GM18505 (cell line): Measurements from ENCODE around the gene COL6A2.
"Not testable (repeated sequence)": the region's sequence is repeated elsewhere in the genome, so short reads cannot be mapped to it uniquely, and the experiment has no call there.

Source experiments
- ATAC-seq: cut with Tn5 transposase; IDR thresholded peaks from one replicate; pipeline ENCODE4 v1.9.1; 2021; ENCODE audit not compliant: unreplicated experiment
- POLR2A ChIP-seq: IDR thresholded peaks from 4 replicates; pipeline ENCODE4 v1.6.1; 2011; ENCODE audit warnings: borderline replicate concordance; ENCODE audit not compliant: insufficient read depth, insufficient read length; ENCODE audit errors: extremely low read depth

COL6A2 gene

GRCh38 chr21:46098303-46099141 lies 610 bp downstream of the COL6A2 start:
- TF ChIP-seq POLR2A: no peak
- ATAC-seq: no peak

- TF ChIP-seq POLR2A: no peak
- ATAC-seq: no peak
Observed at GRCh38 chr21:46099476-46099875, 1.6 kb downstream of the COL6A2 start.

GRCh38 chr21:46100020-46100419 lies 2.1 kb downstream of the COL6A2 start:
- no peak for ATAC-seq

DNA sequence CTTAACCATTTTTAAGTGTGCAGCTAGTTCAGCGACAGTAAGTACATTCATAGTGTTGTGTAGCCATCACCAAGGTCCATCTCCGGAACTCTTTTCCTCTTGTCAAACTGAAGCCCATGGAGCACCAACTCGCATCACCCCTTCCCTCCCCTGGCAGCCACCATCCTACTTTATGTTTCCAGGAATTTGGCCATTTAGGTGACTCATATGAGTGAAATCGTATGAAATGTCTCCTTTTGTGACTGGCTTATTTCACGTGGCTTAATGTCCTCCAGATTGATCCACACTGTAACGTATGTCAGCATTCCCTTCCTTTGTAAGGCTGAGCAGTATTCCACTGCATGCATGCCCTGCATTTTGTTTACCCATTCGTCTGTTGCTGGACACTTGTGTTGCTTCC lies 2.5 kb downstream of the COL6A2 start:
- TF ChIP-seq POLR2A: no peak

More at GRCh38 chr21:46100020-46100419, 2.1 kb downstream of the COL6A2 start:
- no peak for TF ChIP-seq POLR2A

DNA sequence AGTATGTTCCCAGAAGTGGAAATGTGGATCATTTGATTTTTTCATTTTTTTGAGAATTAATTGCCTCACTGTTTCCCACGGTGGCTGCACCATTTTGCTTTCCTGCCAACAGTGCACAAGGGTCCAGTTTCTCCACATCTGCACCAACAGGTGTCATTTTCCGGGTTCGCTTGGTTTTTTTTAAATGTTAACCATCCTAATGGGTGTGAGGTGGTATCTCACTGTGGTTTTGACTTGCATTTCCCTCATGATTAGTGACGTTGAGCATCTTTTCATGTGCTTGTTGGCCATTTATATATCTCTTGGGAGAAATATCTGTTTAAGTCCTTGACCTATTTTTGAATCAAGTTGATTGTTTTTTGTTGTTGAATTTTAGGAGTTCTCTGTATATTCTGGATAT lies 3.0 kb downstream of the COL6A2 start:
- ATAC-seq: no peak
- no peak for TF ChIP-seq POLR2A

More for the DNA sequence above, 2.5 kb downstream of the COL6A2 start:
- no peak for ATAC-seq

GRCh38 chr21:46104104-46104503 lies 6.2 kb downstream of the COL6A2 start:
- TF ChIP-seq POLR2A: no peak
- ATAC-seq: no peak

DNA sequence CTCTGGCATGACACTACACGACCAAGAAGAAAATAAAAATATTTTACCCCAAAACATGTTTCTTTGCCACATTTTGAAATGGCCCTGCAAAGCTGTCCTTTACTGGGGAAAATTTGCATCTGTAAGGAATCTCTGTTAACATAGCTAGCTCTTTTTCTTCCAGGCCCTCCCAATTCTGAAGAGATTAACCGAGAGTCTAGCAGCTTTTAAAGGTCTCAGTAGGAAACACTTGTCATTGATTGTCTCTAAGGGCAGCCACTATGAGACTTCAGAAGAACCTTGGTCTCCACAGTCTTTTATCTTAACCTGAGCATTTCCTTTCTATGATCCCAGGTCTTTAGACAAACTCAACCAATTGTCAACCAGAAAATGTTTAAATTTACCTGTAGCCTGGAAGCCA lies 9.5 kb downstream of the COL6A2 start:
- ATAC-seq: not testable (repeated sequence)

GRCh38 chr21:46108827-46109312 lies 11.0 kb downstream of the COL6A2 start:
- no peak for ATAC-seq
- no peak for TF ChIP-seq POLR2A

GRCh38 chr21:46109313-46110221 lies 11.7 kb downstream of the COL6A2 start:
- no peak for ATAC-seq
- no peak for TF ChIP-seq POLR2A

DNA sequence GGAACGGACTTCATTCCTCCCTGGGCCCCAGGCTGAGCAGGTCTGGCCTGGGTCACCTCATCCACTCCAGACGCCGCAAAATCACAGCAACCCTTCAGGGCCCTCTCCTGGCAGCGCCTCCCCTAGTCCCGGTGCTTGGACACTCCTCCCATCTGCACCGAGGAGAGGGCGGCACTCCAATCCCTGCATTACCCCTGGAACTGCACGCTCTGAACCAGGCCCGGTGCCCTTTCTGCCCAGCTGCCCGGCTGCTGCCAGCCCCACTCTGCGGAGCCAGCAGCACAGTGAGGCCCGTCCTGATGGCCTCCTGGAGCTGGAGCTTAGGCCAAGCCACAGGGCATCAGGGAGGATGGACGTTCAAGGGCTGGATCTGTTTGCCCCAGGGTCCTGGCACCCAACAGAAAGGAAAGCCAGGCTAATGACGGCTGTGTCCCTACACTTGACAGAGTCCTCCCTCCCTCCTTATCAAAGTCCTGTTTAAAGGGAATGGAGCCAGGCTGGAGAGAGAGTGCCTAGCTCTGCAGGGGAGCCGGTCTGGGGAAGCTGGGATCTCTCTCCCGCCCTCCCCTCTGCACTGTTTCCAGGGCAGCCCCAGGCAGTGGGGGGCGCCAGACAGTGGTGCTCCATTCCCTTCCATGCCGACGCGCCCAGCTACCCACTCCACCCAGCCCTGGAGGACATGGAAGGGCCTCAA lies 12.7 kb downstream of the COL6A2 start:
- TF ChIP-seq POLR2A: no peak
- ATAC-seq: no peak

DNA sequence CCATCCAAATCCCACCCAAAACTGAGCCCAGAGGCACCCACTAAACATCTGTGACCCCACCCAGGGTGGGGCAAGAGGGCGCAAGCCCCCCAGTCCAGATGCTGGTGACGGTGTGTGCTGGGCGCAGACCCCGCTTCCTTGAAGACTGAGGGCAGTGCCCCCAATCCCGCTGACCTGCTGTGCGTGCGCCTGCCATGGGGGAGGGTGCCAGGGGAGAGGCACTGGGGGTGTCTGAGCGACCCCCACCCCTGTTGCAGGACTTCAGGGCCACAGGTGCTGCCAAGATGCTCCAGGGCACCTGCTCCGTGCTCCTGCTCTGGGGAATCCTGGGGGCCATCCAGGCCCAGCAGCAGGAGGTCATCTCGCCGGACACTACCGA lies 13.3 kb downstream of the COL6A2 start:
- no peak for TF ChIP-seq POLR2A
- ATAC-seq: no peak

DNA sequence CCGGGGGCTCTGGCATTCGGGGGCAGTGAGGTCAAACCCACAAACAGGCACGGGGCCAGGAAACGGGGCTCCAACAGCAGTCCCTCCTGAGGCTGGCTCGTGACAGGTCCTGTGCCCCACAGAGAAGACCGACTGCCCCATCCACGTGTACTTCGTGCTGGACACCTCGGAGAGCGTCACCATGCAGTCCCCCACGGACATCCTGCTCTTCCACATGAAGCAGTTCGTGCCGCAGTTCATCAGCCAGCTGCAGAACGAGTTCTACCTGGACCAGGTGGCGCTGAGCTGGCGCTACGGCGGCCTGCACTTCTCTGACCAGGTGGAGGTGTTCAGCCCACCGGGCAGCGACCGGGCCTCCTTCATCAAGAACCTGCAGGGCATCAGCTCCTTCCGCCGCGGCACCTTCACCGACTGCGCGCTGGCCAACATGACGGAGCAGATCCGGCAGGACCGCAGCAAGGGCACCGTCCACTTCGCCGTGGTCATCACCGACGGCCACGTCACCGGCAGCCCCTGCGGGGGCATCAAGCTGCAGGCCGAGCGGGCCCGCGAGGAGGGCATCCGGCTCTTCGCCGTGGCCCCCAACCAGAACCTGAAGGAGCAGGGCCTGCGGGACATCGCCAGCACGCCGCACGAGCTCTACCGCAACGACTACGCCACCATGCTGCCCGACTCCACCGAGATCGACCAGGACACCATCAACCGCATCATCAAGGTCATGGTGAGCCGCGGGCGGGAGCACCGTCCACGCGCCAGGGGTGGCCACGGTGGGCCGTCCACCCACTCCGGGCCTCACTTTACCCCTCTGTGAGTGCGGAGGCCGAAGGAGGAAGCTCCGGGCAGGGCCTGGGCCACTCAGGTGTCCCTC lies 14.2 kb downstream of the COL6A2 start:
- ATAC-seq: no peak
- no peak for TF ChIP-seq POLR2A
